HG03095 (cell line): ENCODE results near the gene TMEM174.

Source experiments
- ATAC-seq: cut with Tn5 transposase; IDR thresholded peaks from one replicate; pipeline ENCODE4 v1.9.1; 2021; ENCODE audit warnings: moderate library complexity; ENCODE audit not compliant: unreplicated experiment

TMEM174 gene

GRCh38 chr5:73221726-73222125 lies 48.7 kb downstream of the TMEM174 start:
- ATAC-seq, result no peak

- ATAC-seq, result no peak
These were observed 49.2 kb downstream of the TMEM174 start for GRCh38 chr5:73222173-73222572.
